ENCODE data around the gene FYB1.

Gene FYB1

GRCh38 chr5:39203275-39203922 lies 16.0 kb downstream of the FYB1 start:
- no peak for DNase-seq

- no peak for DNase-seq
Observed at GRCh38 chr5:39202597-39203274, 16.6 kb downstream of the FYB1 start.

GRCh38 chr5:39201781-39202596 lies 17.4 kb downstream of the FYB1 start:
- no peak for DNase-seq

GRCh38 chr5:39201160-39201780 lies 18.1 kb downstream of the FYB1 start:
- no peak for DNase-seq

GRCh38 chr5:39200081-39200480 lies 19.3 kb downstream of the FYB1 start:
- DNase-seq: no peak

GRCh38 chr5:39199335-39199734 lies 20.0 kb downstream of the FYB1 start:
- no peak for DNase-seq

- DNase-seq: no peak
Observed at GRCh38 chr5:39198127-39198526, 21.2 kb downstream of the FYB1 start.

GRCh38 chr5:39197556-39197955 lies 21.8 kb downstream of the FYB1 start:
- DNase-seq: peak; percentile 46

- no peak for DNase-seq
Observed at GRCh38 chr5:39195198-39195826, 24.1 kb downstream of the FYB1 start.

- DNase-seq: no peak
Observed at GRCh38 chr5:39194466-39195136, 24.8 kb downstream of the FYB1 start.

- no peak for DNase-seq
Observed at GRCh38 chr5:39193553-39194465, 25.6 kb downstream of the FYB1 start.

- no peak for DNase-seq
Observed at GRCh38 chr5:39192450-39193160, 26.8 kb downstream of the FYB1 start.

- no peak for DNase-seq
Observed at GRCh38 chr5:39191216-39191615, 28.1 kb downstream of the FYB1 start.

GRCh38 chr5:39190311-39191102 lies 28.9 kb downstream of the FYB1 start:
- DNase-seq: no peak

- no peak for DNase-seq
Observed at GRCh38 chr5:39189292-39189955, 29.9 kb downstream of the FYB1 start.

- DNase-seq: no peak
Observed at GRCh38 chr5:39187831-39188731, 31.3 kb downstream of the FYB1 start.

- no peak for DNase-seq
Observed at GRCh38 chr5:39186722-39187539, 32.4 kb downstream of the FYB1 start.

Measured in activated CD4-positive, alpha-beta T cell treated with anti-CD3 and anti-CD28 coated beads for 1 hour (primary cell).